HG02852 (cell line): ENCODE data around the gene NHLRC1.
"Not testable (repeated sequence)": the region's sequence is repeated elsewhere in the genome, so short reads cannot be mapped to it uniquely, and the experiment has no call there.

Source experiments
- ATAC-seq: cut with Tn5 transposase; IDR thresholded peaks from one replicate; pipeline ENCODE4 v1.9.1; 2021; ENCODE audit warnings: mild to moderate bottlenecking, moderate library complexity; ENCODE audit not compliant: unreplicated experiment

NHLRC1 gene

DNA sequence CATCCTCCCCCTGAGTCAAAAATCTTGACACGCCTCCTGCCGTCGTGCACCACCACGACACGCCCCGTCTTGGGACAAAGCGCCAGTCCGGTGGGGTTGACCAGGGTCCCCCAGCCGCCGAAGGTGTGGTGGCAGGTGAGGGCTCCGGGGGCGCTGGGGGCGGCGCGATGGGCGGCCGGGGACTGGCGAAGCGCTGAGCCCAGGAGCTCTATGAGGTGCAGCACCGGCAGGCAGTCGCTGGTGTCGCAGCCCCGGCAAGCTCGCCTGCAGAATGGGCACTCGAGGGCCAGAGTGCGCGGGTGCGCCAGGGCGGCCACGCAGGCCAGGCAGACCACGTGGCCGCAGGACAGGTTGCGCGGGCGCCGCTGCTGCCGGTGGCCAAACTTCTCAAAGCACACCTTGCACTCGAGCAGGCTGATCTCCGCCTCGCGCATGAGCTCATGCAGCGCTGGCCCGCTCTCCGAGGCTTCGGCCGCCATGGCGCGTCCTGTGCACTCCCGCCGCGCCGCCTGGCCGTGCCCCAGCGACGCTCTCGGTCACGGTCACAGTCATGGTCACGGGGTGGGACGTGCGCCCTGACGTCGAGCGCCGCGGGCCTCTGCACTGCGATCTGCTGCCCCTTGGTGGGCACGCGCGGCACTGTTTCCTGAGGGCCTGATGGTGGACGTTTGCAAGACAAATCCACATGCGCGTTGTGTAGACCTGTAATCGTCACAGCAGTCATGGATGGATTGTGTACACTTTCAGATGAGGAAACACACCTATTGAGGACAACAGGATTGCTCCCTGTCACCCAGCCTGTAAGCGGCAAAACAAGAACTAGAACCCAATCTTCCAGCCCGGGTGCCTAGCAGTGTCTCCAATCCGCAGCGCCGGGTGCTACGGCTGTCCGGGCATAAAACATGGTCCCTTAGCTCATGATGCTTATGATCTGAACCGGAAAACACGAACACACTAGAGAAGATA lies at the start of gene NHLRC1:
Gene NHLRC1 (minus strand): TSS at position 550 of the 966 bp plus-strand sequence. CDS start 71 bp downstream, at position 479.
- ATAC-seq: peak; percentile 98

DNA sequence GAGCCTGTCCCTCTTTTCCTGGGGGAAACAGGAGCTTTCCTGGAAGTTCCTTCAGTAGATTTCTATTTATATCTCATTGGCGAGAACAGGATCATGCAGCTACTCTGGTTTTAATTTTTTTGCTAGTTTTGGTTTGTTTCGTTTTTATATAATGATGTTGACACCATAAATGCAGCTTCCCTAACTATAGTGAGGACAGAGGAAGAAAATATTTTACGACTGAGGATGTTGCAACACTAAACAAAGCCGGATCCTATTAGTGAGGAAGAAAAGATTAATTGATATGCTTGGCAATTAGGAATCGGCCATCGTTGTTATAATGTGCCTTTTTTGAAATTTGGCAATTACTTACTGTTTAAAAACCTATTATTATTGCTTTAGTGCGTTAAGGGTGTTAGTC lies 49.4 kb upstream of the NHLRC1 start:
- no peak for ATAC-seq

DNA sequence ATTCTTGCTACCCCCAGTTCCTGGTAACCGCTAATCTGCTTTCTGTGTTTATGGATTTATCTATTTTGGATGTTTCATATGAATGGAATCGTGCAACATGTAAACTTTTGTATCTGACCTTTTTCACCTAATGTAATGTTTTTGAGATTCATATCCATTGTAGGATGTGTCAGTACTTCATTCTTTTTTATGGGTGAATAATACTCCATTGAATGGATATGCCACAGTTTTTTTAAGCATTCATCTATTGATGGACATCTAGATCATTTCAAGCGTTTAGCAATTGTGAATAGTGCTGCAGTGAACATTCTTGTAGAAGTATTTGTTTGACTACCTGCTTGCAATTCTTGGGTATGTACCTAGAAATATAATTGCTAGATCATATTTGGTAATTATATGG lies 45.8 kb upstream of the NHLRC1 start:
- no peak for ATAC-seq

DNA sequence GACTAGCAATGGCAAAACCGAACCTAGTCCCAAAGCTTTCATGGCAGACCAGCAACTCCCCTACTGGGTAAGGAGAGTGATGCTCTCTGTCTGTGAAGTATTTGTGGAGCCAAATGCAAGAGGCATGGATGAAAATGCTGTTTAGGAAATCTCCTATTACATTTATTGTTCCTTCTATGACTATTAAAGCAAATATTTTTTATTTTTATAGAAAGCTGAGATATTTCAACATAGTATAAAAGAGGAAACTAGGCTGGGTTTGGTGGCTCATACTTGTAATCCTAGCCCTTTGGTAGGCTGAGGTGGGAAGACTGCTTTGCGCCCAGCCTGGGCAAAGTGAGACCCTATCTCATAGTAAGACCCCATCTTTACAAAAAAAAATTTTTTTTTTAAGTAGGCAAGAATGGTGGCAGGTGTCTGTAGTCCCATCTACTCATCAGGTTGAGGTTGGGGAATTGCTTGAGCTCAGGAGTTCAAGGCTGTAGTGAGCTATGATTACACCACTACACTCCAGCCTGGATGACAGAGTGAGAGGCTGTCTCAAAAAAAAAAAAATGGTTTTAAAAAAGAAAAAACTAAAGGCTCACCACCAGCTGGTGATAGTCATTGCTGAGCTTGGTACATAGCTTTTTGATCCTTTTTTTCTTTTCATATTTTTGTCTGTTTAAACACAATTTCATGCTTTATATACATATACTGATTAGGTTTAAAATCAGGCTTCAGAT lies 44.0 kb upstream of the NHLRC1 start:
- no peak for ATAC-seq

DNA sequence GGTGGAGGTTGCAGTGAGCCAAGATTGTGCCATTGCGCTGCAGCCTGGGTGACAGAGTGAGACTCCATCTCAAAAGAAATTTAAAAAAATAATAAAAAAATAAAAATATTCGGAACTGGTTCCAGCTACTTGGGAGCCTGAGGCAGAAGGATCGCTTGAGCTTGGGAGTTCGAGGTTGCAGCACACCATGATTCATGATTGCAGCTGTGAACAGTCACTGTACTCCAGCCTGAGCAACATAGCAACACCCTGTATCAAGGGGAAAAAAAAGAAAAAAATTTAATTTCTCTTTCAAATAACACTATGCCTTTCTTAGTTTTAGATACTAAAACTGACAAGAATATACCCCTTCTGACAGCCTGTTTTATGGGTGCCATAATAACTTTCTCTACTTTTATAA lies 43.3 kb upstream of the NHLRC1 start:
- ATAC-seq: no peak

DNA sequence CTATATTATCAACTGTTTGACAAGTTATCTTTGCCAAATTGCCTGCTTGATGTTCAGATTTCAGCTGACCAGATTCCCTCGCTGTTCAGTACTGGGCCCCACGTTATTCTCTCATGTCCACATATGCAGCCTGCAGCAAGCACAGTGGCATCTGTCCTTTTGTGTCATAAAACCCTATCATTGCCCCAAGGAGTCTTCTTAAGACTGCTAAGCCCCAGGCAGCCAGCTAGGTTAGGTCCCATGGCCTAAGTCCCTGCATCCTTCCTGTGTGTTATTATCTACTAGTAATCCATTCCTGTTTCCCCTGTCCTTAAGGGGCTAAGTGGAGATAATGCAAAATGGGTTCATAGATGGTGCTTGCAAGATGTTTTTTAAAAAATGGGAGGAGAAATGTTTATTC lies 39.9 kb upstream of the NHLRC1 start:
- ATAC-seq: no peak

DNA sequence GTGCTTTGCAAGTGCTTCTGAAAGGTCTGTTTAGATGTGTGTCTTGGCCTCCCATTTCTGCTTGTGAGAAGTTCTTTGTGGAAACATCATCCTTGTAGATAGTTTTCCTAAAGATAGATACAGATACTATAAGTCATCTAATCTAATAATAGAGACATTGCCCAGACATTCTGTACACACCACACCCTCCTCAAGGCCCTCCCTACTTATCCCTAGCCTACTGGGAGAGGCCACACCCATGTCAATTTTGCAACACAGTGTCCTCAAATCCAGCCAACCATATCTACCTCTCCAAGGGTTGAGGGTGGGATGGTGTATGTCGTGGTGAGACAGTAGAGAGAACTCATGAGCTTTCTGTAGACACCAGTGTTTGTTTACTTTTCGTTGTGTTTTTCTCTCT lies 39.0 kb upstream of the NHLRC1 start:
- no peak for ATAC-seq

DNA sequence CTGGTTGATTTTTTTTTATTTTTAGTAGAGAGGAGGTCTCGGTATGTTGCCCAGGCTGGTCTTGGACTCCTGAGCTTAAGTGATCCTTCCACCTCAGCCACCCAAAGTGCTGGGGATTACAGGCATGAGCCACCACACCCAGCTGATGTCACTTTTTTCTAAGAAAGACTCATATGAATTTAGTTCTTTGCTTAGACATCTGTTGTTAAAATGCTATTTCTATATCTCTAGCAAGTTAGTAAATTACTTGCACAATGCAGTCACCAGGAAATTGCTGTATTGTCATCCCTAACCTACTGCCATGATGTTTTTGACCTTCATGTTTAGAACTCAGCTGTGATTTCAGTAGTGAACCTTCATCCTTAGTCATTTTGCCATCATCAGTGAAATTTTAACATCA lies 38.4 kb upstream of the NHLRC1 start:
- no peak for ATAC-seq

DNA sequence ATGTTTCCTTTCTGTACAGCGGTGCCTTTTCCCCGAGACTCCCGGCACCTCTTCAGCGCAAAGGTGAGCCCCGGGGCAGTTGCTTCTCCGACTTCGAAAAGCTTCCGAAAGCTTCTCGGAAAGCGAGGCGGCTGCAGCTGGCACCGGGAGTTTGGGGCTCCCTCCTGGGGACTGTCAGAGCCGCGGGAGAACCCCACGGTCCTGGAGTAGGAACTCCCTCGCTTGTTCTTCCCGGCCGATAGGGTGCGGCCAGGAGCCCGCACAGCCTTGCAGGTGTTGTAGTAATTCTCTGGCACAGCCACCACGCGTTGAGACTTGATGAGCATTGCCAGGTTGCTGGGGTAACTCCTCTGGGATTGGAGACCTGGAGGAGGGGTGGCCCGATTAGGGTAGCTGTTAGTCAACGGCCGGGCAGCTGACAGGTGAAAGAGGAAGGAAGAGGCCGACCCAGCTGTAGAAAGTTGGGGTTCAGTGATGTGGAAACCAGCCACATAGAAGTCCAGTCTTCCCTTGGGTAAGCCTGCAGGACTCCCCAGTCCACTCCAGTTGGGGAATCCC lies 33.5 kb upstream of the NHLRC1 start:
- ATAC-seq: peak; percentile 39

DNA sequence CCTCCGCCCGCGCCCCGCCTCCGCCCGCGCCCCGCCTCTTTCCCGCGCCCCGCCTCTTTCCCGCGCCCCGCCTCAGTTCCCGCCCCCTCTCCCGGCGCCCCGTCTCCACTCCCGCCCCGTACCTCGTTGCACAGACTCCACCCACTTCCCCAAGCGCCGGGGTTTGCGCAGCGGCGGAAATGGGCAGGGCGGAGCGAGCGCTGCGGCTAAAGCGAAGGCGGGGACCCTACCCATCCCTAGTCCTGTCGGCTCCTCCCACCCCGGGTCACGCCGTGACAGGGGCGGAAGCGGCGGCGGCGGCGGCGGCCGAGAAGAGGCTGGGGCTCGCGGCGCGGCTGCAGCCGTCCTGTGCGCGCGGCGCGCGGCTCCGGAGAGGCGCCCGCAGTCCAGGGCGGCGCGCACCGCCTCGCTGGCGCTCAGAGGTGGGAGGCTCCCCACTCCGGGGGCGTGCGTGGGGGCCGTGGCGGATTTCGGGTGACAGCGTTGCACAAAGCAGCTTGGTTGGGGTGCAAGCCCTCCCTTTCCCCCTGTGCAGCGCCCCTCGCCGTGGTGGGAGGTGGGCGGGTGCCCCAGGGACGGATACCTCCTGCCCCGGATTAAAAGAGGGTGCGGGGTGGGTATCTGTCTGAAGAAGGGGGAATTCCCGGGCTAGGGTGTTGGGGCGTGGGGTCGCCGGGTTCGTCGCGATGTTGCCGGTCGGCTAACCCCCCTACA lies 32.8 kb upstream of the NHLRC1 start, which contains the start of gene KDM1B:
Gene KDM1B (plus strand): TSS at position 273 of the 714 bp plus-strand sequence. CDS start 4,474 bp downstream, outside the sequence.
- ATAC-seq: peak; percentile 84

DNA sequence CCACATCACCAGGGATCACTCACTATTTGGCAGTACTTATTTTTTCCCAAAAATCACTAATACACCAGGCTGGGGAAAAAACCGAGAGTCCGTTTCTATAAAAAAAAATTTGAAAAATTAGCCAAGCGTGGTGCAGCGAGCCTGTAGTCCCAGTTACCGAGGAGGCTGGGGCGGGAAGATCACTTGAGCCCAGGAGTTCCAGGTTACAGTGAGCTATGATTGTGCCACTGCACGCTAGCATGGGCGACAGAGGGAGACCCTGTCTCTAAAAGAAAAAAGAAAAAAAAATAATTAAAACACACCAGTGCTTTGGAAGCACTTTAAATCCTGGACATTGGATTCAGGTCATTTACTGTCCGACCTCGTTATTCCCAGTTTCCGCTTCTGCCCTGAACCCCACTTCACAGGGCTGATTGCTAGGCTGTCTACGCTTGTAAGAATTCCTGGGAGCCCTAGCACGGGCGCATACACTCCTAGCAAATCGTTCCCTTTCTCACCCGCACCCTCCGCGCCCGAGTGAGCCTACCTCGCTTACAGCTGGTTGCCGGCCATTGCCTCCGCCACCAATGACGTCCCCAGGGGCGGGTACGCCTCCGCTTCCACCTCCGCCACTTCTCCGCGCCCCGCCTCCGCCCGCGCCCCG lies 32.2 kb upstream of the NHLRC1 start, which contains the start of gene TPMT:
Gene TPMT (minus strand): TSS at position 571 of the 643 bp plus-strand sequence. CDS start 5,950 bp downstream, outside the sequence.
- peak; percentile 42 for ATAC-seq

DNA sequence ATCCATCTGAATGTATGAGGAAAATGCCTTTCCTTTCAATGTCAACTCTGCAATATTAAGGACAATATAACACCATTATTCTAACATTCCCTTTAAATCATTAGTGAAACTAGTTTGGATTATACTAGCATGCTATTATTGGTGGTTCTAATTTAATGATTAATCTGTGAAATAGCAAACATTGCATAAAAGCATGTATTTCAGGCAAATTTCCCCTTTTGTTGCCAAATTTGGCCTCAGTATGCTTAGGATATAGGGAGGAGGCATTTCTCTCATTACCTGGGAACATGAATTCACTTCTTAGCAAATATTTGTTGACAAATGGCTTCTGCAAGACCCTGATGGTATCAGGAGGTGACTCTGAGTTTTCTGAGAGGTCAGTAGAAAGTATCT lies 30.8 kb upstream of the NHLRC1 start:
- no peak for ATAC-seq

DNA sequence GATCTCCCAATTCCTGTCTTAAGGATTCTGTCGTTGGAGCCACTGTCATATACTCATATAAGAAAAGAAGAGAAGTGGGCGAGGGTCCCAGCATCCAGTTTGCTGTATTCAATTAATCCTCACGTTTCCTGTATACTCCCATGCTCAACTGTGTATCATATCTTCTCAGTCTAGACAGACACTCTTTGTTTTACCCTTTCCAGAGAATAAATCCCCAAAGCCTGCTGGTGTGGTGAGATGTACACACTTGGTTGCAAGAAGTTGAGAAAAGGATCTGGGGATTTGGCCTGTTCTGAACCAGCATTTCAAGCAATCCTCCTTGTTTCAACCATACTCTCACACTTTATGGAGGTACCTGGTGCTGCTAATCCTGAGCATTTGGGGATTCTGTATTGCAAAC lies 29.3 kb upstream of the NHLRC1 start:
- ATAC-seq: no peak

DNA sequence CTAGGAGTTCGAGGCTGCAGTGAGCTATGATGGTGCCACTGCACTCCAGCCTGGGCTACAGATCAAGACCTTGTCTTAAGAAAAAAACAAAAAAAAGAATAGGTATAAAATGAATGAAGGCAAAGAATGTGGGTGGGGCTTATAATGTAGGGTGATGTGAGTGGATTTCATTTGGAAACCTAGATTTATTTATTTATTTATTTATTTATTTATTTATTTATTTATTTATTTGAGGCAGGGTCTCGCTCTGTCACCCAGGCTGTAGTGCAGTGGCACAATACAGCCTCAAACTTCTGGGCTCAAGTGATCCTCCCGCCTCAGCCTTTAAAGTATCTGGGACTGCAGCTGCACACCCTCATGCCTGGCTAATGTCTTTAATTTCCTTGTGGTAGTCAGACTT lies 28.9 kb upstream of the NHLRC1 start:
- not testable (repeated sequence) for ATAC-seq

DNA sequence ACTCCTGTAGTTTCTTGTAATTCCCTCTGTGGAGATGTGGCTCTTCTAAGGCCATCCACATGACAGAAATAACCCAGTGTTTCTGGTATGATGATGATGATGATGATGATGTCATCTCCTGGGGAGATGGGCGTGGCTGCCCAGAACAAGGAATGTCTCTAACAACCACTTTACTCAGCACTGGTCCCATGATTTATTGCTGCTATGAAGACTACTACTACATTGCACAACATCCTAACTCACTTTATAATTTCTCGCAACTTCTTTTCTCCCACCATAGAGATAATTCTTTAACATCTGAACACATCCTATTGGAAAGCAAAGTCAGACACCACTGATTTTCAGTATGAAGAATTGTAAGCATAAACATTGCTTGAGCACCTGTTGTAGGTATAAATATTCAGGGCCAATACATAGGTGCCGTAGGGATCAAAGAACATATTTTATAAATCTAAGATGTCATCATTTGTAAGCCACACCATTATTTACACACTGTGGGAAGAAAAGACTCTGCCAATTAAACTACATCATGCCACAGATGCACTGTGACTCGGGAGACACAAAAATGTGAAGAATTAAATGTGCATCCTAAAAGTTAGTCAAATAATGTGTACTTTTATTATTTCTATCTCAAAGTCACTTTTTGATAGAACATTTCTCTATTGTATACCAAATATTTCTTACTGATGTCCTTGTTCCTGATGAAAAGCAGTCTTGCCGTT lies 26.0 kb upstream of the NHLRC1 start:
- no peak for ATAC-seq

DNA sequence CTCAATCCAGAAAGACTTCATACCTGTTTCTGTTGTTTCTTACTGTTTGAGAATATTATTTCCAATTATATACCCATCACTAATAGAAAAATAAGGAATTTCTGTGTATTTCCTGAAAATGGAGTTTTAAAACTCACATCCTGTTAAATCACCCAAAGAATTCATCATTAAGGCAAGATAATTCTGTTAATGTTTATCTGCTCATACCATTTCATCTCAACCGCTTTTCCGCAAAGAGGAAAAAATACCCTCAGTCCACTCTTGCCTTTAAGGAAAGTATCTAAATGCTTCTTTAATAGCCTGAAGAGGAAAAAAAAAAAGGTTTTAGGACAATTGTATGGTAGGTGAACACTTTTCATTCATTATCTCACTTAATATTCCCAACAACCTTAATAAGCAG lies 25.1 kb upstream of the NHLRC1 start:
- ATAC-seq: no peak

DNA sequence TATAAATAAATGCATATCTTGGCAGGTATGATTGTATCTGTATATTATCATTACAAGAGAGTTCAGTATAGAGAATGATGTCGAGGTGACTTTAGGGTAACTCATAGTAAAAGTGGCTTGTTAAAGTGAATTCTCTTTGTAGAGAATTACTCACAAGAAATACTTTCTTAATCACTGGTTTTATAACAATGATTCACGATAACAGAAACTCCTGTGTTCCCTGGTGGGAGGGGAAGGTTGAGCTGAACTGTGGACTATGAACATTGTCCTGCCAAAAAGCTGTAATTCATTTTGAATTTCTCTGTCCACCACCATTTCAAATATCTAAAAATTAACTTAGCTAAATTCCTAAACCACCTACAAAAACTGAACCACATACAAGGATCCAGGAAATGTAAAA lies 24.7 kb upstream of the NHLRC1 start:
- no peak for ATAC-seq

DNA sequence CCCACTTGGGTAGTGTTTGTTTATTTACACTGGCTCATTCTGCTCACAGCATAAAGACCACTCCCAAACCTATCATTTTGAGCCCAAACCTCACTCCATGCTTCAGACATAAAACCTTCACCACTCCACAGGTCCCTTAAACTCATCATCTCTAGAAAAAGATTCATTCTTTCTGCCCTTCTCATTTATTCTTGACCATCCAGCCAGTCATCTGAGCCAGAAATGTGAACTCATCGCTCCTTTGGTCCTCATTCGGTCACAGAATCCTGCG lies 20.0 kb upstream of the NHLRC1 start:
- no peak for ATAC-seq

DNA sequence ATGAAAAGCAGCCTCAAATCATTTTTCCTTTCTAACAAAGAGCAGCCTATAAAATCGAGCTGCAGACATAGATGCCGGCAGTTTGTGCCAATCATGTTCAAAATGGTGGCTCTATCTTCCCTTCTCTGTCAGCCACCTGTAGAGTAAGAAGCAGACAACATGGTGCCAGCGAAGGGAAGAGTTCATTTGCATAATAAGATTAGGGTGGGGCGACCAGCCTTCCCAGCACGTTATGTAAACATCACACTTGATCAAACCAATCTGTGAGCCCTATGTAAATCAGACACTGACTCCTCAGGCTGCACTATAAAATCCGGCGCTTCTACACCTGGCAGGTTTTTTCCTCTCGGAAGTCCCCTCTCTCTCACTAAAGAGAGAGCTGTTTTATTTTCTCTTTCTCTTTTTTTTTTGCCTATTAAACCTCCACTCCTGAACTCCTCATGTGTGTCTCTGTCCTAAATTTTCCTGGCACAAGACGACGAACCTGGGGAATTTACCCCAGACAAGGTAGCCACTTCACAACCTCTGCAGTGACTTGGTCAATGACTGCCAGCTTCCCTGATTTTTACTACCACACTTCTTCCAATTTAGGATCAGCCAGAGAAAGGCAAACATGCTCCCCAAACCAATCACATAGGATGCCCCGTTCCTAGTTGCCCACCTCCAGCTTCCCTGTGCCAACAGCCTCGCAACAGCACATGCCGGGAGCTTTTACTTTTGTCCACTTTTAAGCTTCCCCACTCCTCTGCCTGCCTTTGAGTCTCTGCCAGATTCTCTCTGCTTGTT lies 19.5 kb upstream of the NHLRC1 start:
- ATAC-seq: no peak
